H4 (cell line): ENCODE measurements around the gene TMOD1. TPM values are rescaled to one million over a fixed set of nuclear protein-coding genes. Genes with fewer than 3 reads are reported as not detected.

ENCODE experiments used
- DNase-seq: peaks from one replicate; pipeline ENCODE4 v3.0.0-alpha.2; 2015; ENCODE audit warnings: low spot score
- total RNA-seq: library from RNA; depleted of rRNA; stranded (reverse); fragments of >200 nt; shearing (Covaris generic); gene quantifications from 2 replicates; pipeline ENCODE4 v1.2.3, GENCODE V29; 2014; rRNA removed

TMOD1 gene
- total RNA-seq, 1 experiment from 2014 or later, result 1.8 TPM

DNA sequence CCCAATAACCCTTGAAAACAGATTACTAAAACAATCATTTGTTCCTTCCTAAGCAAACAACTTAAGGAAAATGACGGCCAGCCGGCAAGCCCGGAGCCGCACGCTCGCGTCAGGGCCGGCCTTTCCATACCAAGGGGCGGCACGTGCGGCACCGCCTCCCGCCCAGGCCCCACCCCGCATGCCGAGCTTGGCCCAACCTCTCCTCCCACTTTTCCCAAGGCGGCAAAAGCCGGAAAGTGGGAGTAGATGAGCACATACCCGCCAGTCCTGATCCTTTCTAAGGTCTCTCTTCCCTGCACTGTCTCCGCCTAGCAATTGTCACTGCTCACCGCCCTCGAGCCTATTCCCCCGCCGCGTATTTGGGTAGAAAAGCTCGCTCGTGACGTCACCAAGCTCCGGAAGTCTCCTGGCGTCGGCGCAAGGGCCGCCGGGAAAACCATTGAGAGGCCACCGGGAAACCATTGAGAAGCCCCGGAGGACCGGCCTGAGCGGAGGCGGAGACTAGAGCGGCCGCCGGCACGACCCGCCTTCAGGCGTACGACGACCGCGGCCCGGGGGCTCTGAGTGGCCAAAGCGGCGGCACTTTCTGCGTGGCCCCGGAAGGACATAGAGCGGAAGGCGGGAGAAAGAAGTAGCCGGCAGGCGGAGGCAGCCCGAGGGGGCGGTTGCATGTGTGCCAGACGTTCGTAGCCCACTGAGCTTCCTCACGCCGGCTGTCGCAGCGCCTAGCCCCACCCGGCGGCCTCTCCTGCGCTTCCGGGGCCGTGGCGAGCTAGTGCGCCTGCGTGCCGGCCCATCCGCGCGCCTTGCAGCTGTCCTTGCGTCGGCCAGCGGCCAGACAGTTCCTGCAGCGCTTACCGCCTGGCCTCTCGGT is 131.8 kb downstream of the TMOD1 start, which contains the start of the genes NCBP1 and TSTD2:
NCBP1 (plus strand) TSS at position 837 of the 874 bp plus-strand sequence. CDS start 61 bp downstream, outside the sequence.
TSTD2 (minus strand) TSS at position 384 of the 874 bp plus-strand sequence. CDS start 5,806 bp downstream, outside the sequence.
- DNase-seq, result peak; percentile 95

DNA sequence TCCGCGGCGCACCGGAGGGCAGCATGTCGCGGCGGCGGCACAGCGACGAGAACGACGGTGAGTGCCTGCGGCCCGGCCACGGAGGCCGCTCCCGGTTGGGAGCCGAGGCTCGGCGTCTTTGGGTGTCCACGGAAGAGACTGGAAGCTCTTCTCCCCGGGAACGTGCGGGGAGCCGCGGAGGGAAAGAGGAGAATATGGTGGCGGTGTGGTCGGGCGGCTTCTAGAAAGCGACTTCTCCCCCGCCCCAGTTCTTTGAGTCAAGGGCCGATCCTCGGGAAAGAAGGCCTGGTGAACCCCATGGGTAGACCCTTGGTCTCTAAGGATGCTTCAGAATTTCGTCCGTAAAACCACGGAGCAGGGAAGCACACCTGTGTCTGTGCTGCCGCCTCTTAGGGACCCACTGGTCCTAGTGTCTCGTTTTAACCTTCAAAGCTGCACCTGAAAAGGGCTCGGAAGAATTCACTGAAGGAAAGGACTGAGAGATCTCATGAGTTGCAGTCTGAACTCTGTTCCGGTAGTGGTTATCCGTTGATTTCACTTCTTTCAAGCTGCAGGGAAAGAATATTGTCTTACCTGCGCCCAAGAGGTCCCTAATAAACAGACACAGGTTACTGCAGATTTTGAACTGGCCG is 132.5 kb downstream of the TMOD1 start:
- no peak for DNase-seq

DNA sequence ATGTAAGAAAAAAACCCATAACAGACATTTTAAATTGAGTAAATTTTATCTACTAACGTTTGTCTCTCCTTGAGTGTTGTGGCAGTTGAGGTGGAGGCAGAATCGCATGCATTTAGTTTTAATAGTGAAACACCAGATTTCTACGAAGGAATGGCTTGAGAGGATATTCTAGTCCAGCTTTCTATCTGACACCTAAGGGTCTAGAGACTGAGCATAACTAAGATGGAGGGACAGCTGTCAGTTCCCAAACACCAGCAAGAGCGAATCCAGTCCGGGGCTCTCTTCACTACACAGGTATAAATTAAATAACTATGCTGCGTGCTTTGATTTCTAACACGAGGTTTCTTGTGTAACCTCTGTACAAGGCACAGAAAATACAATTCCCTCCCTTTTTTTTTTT is 133.6 kb downstream of the TMOD1 start:
- DNase-seq, result no peak

DNA sequence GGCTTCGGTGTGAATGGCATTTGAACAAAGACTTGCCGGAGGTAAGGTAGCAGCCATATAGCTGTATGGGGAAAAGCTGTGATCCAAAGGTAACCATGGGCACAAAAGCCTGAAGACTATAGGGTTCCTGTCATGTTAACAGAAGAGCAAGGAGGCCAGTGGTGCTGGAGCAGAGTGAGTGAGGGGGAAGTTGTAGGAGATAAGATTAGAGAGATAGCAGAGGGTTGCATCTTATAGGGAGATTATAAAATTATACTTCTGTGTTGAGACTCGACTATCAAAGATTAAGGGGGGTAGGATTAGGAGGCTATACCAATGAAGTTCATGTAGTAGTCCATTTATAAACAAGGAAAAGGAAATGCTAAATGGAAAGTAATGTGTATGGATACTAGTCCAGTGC is 135.4 kb downstream of the TMOD1 start:
- no peak for DNase-seq

DNA sequence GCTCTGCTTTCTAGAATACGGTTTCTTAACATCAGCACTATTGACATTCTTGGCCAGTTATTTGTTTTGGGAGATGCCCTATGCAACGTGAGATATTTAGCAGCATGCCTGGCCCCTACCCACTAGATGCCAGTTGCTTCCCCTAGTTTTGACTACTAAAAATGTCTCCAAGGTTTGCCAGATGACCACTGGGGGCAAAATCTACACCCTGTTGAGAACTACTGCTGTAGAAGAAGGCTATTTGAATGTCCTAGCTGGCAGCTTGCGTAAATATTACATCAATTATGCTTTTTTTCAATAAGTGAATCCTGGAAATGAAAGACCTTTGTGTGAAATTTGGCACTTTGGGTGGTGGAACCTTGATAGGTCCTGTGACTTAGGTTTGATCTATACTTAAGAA is 137.2 kb downstream of the TMOD1 start:
- no peak for DNase-seq

DNA sequence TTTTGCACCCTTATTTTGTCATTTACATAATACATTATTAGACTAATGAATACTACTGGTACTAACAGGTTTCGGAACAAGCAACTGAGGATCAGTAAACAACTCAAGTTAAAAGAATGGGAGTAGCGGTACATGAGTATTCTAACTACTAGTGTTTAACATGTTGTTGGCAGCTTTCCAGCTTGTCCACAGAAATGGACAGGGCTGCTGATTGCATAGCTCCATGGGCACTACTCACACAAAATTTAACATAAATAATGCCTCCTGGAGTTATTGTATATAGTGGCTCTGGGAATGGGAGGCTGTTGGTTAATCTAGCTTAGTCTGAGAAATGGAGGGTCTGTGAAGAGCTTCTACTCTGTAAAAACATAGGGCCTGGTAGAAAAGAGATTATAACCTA is 138.9 kb downstream of the TMOD1 start:
- no peak for DNase-seq

DNA sequence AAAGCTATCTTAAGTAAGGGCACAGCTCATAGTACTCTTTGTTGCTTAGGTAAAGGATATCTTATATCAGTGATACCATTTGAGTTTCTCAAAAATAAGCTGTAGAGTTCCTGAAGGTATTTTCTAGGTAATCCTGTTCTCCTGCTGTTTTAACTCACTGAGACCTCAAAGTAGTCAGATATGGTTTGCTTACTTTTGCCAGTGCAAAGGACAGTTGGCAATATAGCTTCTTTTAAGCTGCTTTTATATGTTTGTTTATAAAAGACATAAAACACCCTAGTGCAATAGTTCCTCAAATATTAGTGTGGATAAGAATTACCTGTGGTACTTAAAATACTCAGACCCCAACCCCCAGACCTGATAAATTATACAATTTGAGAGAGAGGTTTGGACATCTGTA is 144.3 kb downstream of the TMOD1 start:
- DNase-seq, result no peak

DNA sequence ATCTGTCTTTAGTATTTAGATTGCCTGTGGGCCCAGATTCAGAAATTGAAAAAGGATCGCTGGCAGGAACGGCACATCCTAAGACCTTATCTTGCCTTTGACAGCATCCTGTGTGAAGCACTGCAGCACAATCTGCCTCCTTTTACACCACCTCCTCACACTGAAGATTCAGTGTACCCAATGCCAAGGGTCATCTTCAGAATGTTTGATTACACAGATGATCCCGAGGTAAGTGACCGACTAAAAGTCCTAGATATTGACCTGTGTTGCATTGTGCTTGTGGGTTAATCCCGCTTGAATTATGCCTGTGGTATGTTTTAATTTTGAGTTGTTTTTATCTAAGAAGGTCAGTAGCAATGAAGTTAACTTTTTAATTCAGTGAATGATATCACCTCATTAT is 146.5 kb downstream of the TMOD1 start:
- DNase-seq, result no peak

Other genes starting within 250 kb of the TMOD1 start
- gene CCDC180, start 194.0 kb upstream of the TMOD1 start, total RNA-seq, result 0.14 TPM in 1 of 2 replicates, not detected in the other
- gene TDRD7, start 89.6 kb upstream of the TMOD1 start, total RNA-seq, result 15.8 and 19.2 TPM in 2 replicates
- gene TSTD2, start 131.7 kb downstream of the TMOD1 start, total RNA-seq, result 8.5 and 9.3 TPM in 2 replicates
- 27.2 and 32.9 TPM in 2 replicates for gene NCBP1, start 132.2 kb downstream of the TMOD1 start, total RNA-seq
- gene XPA, start 195.7 kb downstream of the TMOD1 start, total RNA-seq, result 2.7 and 5.9 TPM in 2 replicates